SIG-M5 treated with dmso at 0.1 percent for 504 hours (cell line): ENCODE measurements around the gene SPATA31D1.
A peak's percentile ranks its signal among the peaks of the same experiment; 100 is the strongest.

Experiments used
- DNase-seq: peaks from one replicate; lab custom pipeline; 2025; ENCODE audit not compliant: unreplicated experiment; lab: John Stamatoyannopoulos, UW

SPATA31D1 gene

GRCh38 chr9:82021198-82021597 lies 32.6 kb downstream of the SPATA31D1 start:
- no peak for DNase-seq

DNA sequence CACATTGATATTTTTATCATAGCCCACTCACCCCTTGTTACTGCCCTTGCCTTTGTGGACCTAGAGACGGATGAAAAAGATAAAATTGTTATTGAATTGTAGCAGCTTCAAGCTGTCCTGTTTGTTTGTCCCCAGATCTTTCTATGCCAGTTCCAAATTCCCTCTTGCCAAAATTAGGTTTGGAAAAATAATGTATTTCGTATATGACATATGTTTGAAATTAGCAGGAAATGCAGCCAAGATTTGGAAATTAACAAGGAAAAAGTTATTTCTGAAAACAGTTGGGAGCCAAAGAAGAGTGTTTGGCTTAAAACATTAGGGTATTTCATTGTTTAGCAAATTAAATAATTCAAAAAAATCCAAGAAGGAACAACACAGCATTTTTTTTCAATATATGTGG lies 33.5 kb downstream of the SPATA31D1 start:
- DNase-seq = no peak

DNA sequence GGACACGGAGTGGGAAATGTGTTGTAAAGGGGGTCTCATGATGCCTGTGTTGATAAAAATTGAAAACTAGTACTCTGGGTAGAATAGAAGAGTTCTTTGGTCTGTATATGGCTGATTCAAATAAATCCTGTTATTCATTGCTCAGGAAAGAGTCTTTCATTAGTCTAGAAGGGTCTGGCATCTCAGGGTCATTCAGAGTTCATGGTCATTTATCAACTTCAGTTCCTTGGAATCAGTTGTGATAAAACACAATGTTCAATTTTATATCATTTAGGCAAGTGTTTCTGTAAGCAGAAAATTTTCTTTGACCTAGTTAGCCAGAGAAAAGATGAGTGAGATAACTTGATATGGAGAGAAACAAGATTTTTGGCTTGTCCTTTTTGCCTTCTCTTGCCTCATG lies 36.3 kb downstream of the SPATA31D1 start:
- no peak for DNase-seq

GRCh38 chr9:82031538-82032280 lies 43.1 kb downstream of the SPATA31D1 start:
- DNase-seq = peak; percentile 2

GRCh38 chr9:82034956-82035731 lies 46.6 kb downstream of the SPATA31D1 start:
- no peak for DNase-seq

DNA sequence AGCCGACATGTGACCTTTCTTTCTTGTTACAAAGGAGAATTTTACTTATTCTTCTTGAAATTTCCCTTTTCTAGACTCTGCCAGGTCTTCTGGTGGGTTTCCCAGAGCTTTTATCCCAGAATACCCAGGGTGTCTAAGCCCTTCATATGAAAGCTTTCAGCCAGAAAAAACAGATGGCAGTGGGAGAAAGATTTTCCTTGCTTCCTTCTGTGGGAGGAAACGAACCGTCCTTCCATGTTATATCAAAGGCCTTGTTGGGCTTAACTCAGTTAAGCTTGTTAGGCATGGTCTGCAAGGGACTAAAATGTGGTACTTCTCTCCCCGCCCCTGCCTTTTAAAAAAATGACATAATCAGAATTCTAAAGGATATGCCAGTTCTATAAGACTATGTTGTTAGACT lies 47.5 kb downstream of the SPATA31D1 start:
- DNase-seq = no peak

- DNase-seq = no peak
These were observed 48.6 kb downstream of the SPATA31D1 start for GRCh38 chr9:82037126-82037525.

DNA sequence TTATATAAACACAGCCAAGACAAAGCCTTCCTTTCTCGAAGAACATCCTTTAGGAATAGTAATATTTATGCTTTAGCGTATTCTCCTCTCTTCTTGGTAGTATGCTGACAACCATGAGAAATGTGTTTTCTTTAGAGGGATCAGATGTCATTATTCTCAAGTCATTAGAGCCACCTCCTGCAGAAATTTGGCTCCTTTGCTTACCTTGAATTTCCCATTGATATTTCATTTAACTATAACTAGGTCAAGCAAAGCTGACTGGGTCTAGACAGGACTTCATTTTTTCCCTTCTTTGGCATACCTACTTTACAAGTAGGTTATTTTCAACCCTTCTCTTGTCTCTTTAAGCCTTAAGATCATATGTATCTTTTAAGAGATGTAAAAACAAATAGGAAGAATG lies 50.3 kb downstream of the SPATA31D1 start:
- no peak for DNase-seq
